Activated CD4-positive, alpha-beta T cell treated with anti-CD3 and anti-CD28 coated beads for 48 hours (primary cell): ENCODE data around the gene STK25.
A peak's percentile ranks its signal among the peaks of the same experiment; 100 is the strongest.
"Not testable (repeated sequence)": the region's sequence is repeated elsewhere in the genome, so short reads cannot be mapped to it uniquely, and the experiment has no call there.

ENCODE experiments used
- DNase-seq: peaks from one replicate; pipeline ENCODE4 v3.0.0-alpha.2; 2020

STK25 gene

DNA sequence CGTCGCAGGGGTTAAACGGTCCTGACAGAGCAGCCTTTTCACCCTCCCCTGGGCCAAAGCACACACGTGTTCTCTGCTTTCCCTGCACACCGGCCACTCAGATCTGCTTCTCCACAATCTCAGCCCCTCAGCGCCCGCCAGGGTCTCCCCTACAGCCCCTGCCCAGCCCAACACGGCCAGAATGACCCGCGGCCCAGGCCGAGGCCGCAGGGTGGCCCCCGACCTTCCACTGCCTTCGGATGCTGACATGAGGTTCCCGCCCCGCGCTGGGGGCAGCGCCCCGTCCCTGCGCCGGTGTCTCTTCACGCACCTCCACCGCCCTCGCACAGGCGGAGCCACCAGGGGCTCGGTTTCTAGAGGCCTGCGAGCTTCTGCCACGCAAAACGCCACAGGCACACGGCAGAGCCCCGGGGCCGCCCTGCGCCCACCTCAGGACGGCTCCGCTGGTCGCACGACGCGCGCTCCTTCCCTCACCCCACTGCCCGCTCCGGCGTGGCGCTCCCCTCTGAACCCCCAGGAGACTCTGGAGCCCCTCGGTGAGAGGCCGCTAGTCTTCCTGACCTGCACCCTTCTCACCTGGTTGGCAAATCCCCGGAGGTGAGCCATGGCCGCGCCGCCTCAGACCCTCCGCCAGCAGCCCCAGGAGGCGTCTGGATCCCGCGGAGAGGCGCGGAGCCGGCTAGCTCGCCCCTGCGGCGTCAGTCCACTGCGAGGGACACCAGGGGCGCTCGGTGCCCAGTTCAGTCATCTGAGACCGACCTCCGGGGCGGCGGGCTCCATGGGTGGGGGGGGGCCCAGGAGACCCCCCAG, 749 bp downstream of the STK25 start:
- peak; percentile 58 for DNase-seq

DNA sequence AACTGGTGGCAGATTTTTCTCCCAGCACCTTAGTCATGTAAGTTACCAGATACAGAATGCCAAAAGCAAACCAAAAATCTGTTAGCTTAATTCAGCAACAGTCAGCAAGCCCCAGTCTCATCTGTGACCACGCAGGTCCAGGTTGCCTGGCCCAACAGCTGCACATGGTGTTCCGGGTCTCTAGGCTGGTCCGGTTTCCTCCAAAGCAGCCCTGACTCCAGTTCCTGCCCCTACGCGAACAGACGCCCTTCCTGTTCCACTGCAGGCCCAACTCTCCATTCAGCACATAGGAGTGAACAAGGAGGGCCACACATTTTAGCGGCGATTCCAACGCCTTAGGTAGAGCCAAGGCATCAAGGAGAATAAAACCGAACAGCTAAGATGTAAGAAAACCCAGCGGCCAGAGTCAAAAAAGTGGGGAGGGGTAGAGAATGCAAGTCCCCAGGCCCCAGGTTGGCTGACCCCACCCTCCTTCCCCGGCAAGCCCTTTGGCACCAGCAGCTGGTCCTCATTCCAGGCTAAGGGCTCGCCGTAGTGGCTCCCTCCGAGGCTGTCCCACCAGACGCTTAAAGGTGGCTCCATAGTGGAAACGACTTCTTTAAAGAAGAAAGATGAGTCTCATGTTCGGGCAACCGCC, 1.5 kb downstream of the STK25 start:
- no peak for DNase-seq

DNA sequence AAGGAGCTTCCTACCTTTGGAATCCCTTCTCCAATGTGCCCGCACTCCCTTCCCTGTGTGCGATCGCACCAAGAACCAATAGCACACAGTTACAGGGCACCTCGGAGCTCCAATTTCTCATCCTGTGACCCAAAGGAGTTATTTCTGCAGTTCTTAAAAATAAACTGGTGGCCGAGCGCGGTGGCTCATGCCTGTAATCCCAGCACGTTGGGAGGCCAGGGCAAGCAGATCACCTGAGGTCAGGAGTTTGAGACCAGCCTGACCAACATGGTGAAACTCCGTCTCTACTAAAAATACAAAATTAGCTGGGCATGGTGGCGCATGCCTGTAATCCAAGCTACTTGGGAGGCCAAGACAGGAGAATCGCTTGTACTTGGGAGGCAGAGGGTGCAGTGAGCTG, 2.1 kb downstream of the STK25 start:
- DNase-seq = not testable (repeated sequence)

DNA sequence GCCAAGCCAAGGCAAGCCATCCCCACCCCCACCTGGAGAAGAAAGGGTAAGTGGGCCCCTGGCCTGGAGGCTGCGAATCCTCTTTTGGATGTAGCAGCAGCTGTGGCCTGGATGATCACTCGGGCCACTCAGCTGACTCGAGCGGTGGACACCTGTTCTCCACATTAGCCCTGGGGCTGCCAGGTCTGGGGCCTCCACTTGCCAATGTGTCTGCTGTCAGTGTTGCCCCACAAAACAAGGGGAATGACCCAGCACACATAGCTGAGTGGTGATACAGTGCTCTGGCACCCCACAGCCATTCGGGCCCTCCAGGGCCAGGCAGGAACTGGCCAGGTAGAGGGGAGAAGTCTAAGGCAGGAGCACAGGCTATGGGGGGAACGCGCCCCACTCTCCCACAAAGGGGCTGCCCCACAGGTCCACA, 2.6 kb downstream of the STK25 start:
- DNase-seq = no peak

DNA sequence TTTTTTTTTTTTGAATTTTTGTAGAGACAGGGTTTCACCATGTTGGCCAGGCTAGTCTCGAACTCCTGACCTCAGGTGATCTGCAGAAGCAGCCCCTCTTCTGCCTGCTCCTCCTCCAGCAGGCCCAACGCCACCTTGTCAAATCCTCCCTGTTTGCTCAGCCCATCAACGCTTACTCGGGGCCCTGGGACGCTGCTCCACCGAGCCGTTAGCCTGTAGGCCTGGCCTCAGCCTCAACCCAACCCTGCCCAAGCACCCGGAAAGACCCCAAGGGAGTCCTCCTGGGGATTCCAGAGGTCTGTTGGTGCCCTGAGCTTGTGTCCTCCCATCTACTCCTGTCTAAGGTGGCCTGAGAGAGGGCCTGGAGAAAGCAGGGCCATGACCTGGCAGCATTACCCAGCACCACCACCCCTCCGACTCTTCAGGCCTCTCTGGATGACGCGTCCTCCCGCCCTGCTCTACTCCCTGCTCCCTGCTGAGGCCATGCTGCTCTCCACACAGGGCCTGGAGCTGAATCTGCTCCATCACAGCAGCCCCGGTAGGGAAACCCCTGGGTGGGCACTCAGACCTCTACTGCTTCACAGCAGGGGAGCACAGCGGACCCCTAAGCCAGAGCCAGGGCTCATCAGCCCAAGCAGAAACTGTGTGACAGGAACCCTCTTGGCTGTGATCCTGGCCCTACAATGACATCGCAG, 3.2 kb downstream of the STK25 start:
- DNase-seq = no peak

DNA sequence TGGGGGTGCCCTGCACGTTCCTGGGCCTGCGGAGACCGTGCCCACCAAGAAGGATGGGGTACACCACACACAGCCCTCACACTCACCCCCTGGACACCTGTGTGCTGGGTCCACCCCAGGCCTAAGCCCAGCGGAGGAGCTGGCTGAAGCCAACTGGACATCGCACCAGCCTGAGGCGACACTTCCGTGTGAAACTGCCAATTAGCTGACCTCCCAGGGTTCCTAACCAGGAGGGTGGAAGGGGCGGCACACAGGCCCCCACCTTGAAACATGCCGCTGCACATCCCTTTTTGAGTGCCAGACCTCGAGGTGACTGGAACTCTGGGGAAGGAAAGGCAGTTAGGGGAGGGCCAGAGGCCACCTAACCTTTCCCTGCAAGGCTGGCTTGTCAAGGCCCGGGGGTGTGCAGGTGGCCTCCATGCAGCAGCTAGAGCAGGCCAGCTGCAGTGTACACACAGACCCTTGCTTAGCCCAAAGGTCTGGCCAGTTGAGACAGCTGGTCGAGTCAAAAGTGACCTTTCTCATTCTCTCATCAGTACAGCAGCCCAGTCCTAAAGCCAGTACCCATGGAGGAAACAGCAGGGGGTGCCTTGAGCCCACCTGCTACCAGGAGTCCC, 4.5 kb downstream of the STK25 start:
- no peak for DNase-seq

DNA sequence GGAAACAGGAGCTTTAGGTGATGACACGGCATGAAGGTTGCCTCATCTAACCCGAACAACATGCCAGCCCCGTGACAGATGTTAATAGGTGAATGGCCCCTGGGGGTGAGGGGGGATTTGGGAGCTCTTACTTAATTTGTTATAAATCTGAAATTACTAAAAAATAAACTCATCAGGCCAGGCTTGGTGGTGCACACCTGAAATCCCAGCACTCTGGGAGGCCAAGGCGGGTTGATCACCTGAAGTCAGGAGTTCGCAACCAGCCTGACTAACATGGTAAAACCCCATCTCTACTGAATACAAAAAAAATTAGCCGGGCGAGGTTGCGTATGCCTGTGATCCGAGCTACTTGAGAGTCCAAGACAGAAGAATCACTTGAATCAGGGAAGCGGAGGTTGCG, 6.1 kb downstream of the STK25 start:
- no peak for DNase-seq

DNA sequence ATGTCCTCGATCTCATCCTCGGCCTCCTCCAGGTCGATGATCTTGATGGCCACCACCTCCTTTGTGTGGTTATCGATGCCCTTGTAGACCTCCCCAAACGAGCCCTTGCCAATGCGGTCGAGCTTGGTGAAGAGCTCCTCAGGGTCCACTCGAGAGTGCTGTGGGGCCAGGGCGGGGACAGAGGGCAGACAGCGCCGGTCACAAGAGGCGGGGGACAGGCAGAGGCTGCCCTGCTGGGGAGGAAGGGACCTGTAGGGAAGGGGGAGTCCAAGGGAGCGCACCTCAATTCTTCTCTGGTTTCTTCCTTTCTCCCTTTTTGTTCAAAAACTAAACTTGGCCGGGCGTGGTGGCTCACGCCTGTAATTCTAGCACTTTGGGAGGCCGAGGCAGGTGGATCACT, 6.8 kb downstream of the STK25 start:
- no peak for DNase-seq

DNA sequence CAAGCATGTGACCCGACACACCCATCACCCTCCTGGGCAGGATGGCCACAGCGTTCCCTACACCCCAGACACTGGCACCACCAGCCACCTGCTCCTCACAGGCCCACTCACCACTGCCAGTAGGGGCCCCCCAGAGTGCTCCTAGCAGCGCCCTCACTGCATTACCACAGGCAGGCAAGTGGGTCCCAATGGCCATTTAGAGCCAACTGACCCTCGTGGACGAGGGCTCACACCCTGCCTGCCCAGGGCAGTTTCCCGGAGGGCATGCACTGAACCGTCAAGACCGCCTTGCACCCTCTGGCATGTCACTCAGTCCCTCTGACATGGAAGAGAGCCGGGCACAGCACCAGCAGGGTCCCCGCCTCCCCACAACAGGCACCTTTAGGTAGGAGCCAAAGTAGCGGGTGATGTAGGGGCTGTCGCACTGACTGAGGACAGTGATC, 7.3 kb downstream of the STK25 start:
- DNase-seq = no peak

DNA sequence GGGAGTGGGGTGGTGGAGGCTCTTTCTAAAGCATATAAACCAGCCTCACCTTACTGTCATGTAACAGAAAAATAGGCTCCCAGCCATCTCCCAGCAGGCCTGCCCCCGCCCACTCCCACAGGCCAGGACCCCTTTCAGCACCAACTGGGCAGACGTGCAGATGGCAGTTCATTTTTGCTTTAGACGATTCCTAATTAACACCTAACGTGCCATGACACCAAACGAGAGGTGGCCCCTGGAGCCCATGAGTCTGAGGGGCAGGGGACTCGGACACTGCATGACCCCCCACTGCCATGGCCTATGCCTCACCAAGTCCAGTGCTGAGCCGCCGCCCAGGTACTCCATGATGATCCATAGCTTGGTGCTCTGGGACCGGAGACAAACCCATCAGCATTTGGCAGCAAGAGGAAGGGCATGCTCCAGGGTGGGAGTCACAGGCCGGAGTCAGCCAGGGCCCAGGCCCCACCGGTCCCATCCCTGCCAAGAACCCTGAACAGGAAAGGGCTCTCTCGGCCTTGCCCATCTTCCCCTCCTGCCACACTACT, 7.9 kb downstream of the STK25 start:
- DNase-seq = no peak

DNA sequence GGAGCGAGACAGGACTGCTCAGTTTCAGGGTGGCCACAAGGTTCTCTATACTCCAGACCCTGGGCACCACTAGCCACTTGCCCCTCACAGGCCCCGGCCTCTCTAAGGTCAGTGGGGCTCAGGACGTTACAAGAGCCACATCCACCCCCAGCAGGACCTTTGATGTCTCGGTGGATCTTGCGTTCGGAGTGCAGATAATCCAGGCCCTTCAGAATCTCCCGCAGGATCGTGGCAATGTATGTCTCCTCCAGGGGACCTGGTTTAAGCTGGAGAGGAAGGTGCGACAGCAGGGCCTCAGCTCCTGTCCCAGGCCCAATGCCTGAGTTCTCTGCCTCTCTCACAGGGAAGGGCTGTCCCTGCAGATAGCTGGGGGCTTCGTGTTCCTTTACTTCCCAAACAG, 8.4 kb downstream of the STK25 start:
- no peak for DNase-seq

DNA sequence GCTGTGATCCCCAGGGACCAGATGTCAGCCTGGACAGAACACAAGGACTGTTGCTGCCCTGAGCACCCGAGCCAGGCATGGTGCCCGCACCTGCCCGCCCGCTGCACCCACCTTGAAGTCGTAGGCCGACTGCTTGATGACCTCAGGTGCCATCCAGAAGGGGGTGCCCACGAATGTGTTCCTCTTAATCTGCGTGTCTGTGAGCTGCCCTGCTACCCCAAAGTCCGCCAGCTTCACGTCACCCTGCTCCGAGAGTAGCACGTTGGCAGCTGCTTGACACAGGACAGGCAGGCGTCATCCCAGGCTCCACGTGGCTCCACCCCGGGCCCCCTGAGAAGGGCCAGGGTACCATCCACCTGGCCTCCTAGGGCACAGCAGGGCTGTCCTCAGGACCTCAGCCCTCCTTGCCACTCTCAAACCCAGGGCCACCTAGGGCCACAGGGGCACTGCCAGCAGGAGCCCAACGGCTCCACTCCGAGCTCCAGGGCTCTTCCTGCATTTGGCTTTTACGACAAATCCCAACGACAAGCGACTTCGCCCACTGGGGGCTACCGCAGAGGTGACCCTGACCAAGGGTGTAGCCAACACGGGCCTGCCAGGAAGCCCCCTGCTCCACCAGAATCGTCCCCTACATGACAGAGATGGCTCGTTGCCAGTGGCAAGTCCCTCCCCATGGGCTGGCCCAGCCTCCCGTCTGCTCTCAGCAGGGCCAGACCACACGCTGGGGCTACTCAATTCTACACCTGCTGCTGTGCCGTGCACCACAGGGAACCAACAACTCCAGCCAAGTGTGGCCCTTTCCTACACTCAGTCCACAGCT, 9.0 kb downstream of the STK25 start:
- DNase-seq = no peak

DNA sequence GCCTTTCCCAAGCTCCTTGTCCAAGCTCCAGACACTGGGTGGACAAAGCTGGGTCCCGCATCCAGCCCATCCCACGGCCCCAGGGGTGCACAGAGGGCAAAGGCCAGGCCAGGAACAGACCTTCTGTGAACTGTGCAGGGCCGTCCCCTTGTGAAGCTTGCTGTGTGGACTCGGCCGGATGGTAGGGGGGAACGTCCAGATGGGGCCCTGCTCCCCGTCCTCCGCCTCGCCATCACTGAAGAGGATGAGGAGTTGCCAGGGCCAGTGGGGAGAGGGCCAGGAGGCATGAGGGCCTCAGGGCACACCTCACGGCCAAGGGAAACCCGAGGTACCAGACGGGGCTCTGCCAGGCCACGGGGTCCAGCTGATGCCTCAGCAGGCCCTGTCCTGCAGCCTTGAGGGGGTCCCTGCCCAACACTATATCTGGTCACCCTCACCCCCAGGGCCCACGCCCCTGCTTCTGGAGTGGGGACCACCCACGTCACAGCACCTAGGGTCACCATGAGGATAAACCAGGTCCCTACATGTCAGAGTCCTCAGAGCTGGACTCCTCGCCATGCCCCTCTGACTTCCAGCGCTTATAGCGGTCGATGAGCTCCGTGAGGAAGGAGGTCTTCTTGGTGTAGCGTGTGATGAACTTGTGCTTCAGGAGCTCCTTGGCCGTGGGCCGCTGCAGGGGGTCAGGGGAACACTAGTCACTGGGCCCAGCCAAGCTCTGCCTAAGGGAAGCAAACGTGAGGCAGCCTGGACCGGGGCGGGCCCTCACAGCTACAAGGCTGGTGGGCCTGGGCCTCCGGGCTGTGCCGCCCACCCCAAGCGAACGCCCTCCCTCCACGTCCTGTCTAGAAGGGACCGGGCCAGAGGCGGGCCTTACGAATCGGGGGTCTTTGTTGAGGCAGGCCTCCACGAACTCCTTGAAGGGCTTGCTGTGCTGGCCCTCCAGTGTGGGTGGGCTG, 10.0 kb downstream of the STK25 start:
- no peak for DNase-seq

DNA sequence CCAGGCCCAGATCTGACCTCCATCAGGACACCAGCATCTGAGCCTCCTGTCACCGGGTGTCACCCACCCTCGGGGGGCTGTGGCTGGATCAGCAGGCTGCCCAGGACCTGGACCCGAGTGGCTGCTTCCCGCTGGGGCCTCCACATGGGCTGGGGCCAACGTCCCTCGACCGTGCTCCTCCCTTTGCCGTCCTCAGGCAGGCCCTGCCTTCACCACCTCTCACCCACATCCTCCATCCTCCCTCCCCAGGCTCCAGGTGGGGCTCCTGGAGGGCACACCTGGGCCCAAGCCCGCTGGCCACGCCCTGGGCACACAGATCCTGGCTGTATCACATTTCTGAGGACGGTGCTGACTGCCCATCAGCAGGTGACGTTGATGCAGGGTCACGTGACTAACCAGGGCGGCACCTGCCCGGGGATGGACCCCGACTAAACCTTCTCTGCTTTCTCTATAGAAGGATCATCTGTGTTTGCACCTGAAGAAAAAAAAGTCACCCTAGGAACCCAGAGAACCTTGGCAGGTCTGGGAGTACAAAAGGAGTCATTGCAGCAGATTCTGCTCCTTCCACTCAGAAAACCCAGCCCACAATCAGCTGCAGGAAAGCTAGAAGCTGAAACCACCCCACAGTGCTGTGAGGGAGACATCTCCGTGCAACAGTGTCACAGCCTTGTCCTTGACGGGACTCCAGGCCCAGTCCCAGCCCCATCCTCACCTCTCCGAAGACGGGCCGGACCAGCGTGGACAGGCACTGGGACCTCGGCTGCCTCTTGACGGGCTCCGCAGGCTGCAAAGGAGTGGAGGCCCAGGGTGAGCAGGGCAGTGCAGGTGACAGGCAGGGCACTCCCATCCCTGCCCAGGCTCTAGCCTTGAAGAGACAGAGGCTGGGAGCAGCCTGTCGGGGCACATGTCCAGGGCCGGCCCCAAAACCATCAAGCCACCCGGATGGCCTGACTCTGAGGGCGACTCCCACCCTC, 11.2 kb downstream of the STK25 start:
- no peak for DNase-seq

DNA sequence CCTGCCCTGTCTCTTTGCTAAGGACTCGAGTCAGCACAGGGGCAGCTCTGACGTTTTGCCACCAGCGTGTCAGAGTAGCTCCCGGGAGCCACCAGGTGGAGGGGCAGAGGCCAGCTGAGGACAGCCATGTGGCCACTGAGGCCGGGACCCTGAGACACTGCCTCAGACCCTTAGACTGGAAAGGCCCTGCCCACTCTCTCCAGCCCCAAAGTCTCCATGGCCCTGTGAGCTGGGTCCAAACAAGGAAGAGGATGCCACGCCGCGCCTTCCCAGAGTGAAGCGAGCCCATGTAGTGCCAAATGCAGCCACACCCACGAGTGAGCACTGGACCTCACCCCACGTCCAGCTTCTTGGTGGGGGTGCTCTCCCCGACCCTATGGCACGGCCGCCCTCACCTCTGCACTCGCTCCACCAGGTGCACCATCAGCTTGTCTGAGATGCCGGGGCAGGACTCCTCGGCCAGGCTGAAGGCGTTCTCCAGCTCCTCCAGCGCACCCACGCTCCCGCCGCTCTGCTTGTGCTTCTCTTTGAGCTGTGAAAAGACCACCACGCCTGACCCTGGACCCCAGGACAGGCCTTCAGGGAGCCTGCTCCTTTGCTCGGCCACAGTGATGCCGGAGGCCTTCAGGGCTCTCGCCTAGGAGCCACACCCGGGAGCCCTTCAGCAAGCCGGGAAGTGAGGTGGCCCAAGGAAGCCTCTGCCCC, 12.2 kb downstream of the STK25 start:
- DNase-seq = no peak

DNA sequence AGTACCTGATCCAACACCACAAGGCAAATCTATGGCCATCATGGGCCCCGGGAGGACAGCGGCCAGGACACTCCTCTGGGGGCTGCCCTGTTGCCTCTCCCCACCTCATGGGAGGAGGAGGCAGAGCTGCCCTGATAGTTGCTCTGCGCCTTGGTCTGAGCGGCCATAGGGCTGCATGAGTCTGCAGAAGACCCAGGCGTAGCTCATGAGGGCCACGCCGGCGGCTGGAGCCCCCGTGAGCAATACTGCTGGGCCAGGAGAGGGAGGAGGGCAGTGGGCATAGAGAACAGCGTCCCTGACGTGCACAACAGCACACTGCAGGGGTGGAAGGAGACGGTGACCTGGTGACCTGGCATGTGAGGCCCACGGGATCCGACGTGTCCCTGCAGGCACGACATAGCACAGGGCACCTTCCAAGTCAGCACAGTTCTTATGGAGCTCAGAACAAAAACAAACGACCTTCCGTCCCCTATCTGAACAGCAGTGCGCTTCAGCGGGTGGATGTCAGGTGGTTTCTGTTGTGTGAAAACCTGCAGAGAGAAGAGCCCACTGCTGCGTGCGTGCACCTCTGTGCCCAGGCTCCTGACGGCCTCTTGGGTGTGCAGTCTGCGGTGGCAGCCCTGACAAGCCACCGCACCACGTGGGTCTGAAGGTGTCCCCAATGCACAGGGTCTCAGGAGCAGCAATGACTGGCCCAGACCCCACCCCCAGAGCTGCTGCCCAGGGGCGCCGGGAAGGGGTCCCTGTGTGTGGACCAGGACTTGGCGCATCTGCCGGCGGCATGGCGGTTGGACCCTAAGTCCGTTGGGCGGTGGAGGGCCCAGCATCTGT, 13.0 kb downstream of the STK25 start:
- DNase-seq = no peak

DNA sequence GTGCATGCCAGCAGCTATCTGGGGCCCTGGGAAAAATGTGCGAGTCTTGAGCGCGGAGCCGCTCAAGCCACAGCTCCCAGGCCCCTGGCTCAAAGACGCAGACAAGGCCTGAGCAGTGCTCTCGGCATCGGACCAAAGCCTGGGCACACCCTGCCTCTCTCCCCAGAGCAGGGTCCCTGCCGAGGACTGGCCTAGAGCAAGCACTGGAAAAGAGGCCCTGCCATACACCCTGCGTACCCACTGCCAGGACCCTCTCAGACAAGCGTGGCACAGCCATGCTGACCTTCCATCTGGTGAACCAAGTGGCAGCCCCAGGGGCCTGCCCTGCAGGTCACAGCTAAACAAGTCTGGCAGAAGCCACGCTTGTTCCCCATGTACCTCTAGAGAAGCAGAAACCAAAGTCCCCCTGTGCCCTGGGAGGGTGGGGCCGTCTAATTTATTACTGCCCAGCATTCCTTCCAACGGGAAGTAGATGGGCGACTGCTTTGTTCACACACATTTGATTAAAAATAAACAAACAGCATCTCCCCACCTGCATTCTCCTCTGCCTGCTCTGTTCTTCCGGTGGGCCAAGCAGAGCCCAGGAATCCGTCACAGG, 14.0 kb downstream of the STK25 start:
- DNase-seq = no peak

DNA sequence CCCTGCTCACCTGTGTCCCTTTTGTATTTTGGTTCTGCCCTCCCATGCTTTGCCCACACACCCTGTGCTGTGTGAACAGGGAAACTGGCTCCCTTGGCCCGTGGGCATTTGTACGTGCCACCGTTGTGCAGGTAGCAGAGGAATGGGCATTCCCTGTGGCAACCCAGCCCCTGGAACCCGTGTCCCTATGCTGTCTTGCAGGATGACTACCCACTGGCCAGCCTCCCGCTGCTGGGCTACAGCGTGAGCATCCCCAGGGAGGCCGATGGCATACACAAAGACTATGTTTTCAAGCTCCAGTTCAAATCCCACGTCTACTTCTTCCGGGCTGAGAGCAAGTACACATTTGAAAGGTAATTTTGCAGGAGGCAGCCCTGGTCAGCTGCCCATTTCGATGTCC, 15.3 kb downstream of the STK25 start:
- no peak for DNase-seq
